Thyroid gland (tissue), 4 donors: ENCODE measurements around the gene QRICH2.

ENCODE experiments used
- POLR2A ChIP-seq, 2 donors: fragments of 450-650 bp; IDR thresholded peaks; one replicate each; pipeline ENCODE4 v1.6.1; 2017; ENCODE audit warnings: antibody characterized with exemption in 2 of 2, mild to moderate bottlenecking in 2 of 2, moderate library complexity in 1 of 2
- TF ChIP-seq, protein P1 (sequence below), 6 experiments: fragments of 200-600 bp in 3 of 6; fragments of 450-650 bp in 3 of 6; sonication (generic) in 3 of 6; IDR thresholded peaks; one replicate each; pipeline ENCODE4 v1.5.1; 2016 to 2019; ENCODE audit warnings: antibody characterized with exemption in 6 of 6, mild to moderate bottlenecking in 2 of 6, inconsistent platforms in 1 of 6, moderate library complexity in 1 of 6

DNA sequence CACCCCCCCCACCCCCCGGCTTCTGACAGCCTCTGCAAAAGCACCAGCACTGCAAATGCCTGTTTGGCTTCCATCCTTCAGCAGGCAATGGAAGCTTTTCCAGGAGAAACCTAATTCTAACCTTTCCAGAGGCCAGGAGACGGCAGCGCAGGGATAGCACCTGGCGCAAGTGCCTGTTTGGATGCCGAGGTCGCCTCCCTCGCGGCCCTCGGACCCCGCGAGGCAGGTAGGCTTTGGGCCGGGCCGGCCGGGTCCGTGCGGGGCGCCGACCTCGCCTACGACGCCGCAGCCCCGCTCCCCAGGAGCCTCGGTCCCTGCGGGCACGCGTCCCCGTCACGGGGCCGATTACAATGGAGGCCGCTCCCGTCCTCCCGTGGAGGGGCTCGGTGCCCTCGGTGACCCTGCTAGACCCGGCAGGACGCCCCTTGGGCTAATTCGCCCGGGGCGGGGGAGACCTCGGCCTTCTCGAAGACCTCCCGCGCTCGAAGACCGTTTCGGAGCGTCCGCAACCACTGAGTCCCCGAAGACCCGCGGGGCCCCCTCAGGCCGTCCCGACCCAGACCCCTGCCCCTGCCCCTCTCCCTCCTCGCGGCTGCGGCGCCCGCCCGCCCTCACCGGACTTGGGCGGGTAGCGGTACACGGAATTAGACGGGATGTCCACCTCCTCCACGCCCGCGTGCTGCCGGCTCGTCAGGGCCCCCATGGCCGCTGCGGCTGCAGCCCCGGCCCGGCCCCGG, 68.4 kb downstream of the QRICH2 start:
- TF ChIP-seq, protein P1, sequence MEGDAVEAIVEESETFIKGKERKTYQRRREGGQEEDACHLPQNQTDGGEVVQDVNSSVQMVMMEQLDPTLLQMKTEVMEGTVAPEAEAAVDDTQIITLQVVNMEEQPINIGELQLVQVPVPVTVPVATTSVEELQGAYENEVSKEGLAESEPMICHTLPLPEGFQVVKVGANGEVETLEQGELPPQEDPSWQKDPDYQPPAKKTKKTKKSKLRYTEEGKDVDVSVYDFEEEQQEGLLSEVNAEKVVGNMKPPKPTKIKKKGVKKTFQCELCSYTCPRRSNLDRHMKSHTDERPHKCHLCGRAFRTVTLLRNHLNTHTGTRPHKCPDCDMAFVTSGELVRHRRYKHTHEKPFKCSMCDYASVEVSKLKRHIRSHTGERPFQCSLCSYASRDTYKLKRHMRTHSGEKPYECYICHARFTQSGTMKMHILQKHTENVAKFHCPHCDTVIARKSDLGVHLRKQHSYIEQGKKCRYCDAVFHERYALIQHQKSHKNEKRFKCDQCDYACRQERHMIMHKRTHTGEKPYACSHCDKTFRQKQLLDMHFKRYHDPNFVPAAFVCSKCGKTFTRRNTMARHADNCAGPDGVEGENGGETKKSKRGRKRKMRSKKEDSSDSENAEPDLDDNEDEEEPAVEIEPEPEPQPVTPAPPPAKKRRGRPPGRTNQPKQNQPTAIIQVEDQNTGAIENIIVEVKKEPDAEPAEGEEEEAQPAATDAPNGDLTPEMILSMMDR (IDR thresholded peaks at IDR 0.05): no peak
- no peak for TF ChIP-seq POLR2A (IDR thresholded peaks at IDR 0.05)
